AG10803 (cell line): ENCODE results near the gene BORCS6.

ENCODE experiments used
- DNase-seq: peaks from one replicate; pipeline ENCODE4 v3.0.0; 2010; ENCODE audit warnings: low read depth
- H3K4me3 ChIP-seq: 2 replicates; pipeline ENCODE4 v1.5.1; 2011; ENCODE audit warnings: mild to moderate bottlenecking, low read length, control low read depth
- TF ChIP-seq, protein P1 (sequence below): conservative IDR thresholded peaks from 2 replicates; pipeline ENCODE4 v1.5.1; 2011; ENCODE audit warnings: mild to moderate bottlenecking, low read length, control low read depth, inconsistent platforms

Gene BORCS6

DNA sequence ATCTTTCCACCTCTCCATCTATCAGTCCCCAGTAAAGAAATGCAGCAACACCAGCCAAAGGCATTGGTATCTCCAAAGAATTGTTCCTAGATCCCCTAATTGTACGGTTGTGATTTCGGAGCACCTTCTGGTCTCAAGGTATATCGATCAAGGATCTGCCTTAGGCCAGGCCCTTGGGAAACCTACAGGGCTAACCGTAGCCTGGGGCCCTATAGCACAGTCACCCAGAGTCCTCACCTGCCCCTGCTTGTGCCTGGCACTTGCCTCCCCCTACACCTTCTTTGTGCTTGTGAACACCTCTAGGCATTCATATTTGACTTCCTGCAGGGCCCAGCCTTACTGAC, 37.2 kb upstream of the BORCS6 start:
- peak overlapping the region; percentile 56 for H3K4me3 ChIP-seq

DNA sequence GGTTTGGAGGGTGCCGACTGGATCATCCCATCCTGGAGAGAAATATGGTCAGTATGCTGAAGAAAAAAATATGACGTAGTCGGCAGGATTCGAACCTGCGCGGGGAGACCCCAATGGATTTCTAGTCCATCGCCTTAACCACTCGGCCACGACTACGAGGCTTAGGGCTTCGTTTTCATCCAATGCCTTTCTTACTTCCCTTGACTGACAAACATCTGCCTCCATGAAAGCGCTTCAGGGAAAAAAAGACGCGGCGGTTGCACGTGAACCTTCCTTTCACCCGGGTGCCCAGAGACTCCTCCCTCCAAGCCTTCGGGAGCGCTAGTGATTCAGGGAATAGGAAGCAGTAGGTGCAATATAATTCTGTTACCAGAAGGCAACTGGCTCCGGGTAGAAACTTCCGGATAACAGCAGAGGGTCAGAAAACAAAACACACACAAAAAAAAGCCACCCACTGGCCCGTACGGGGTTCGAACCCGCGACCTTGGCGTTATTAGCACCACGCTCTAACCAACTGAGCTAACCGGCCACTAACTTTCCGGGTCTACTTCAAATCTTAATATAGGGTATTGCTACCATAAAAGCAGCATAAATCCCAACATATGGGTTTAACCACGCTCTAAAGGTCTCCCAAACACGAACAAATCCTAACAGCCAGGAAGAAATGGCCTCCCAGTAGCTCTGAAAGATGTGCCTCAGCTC, 36.7 kb upstream of the BORCS6 start:
- peak overlapping the region; percentile 56 for H3K4me3 ChIP-seq

More for the DNA sequence above, 37.2 kb upstream of the BORCS6 start:
- no peak for DNase-seq
- TF ChIP-seq, protein P1, sequence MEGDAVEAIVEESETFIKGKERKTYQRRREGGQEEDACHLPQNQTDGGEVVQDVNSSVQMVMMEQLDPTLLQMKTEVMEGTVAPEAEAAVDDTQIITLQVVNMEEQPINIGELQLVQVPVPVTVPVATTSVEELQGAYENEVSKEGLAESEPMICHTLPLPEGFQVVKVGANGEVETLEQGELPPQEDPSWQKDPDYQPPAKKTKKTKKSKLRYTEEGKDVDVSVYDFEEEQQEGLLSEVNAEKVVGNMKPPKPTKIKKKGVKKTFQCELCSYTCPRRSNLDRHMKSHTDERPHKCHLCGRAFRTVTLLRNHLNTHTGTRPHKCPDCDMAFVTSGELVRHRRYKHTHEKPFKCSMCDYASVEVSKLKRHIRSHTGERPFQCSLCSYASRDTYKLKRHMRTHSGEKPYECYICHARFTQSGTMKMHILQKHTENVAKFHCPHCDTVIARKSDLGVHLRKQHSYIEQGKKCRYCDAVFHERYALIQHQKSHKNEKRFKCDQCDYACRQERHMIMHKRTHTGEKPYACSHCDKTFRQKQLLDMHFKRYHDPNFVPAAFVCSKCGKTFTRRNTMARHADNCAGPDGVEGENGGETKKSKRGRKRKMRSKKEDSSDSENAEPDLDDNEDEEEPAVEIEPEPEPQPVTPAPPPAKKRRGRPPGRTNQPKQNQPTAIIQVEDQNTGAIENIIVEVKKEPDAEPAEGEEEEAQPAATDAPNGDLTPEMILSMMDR, result no peak

DNA sequence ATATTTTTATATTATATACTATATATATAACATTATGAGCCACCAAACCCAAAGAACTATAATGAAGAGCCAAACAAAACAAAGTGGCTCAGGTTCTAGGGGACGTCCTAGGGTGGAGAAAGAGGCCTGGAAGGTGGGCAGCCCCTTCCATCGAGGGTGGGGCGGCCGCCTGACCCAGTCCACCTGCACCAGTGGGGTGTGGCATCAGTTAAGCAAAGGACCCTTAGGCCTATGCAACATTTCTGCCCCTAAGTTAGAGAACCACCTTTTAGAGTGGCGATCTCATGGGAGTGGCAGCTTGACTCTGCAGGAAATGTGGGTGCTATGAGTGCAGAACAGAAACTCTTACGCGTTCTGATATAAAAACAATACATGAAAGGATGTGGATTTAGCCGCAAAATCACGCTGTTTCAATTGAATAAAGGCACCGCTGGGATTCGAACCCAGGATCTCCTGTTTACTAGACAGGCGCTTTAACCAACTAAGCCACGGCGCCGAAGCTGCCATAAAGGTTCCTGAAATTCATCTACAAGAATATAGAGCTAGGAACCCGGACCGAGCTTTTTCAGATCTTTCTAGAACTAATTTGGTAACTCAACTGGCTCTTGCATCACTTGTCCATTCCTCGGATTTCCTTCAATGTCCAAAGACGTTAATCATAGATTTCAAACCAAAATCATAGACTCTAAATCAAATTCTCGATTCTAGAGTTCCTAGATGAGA, 36.0 kb upstream of the BORCS6 start:
- TF ChIP-seq, protein P1, result no peak
- H3K4me3 ChIP-seq, result peak overlapping the region; percentile 56
- peak; percentile 82 for DNase-seq

More for the DNA sequence above, 36.7 kb upstream of the BORCS6 start:
- DNase-seq, result peak; percentile 91
- TF ChIP-seq, protein P1, result no peak

DNA sequence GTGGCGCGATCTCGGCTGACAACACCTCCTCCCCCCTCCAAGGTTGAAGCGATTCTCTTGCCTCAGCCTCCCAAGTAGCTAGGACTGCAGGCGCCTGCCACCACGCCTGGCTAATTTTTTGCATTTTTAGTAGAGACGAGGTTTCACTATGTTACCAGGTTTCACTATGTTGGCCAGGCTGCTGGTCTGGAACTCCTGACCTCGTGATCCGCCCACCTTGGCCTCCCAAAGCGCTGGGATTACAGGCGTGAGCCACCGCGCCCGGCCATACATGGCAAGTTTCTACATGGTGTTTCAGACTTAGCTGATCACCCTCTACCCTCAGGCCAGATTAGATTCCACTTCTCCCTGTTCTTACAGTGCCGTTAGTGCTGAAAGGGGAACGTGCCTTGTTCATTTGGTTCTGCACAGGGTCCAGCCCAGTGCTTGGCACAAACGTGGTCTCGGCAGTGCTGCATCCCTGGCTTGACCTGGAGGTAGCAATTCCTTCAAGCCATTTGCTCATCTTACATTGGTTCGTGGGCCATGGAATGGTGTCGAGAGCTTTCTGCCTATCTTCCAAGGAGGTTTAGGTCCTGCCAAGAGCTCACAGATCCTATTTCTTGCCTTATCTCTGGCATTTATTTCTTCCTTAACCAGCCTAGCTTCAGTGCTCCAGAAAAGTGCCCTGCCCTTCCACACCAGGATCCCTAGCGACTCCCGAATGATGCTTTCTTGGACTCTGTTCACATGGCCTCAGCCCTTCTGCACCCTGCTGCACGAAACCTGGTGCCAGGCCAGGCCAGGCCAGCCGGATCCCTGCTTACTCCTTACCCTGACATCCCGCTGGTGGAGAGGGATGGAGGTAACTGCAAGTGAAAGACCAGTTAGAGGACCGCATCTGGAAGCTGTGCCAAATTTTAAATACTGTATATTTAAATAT, 35.2 kb upstream of the BORCS6 start:
- TF ChIP-seq, protein P1, result no peak
- H3K4me3 ChIP-seq, result no peak overlapping the region
- no peak for DNase-seq

DNA sequence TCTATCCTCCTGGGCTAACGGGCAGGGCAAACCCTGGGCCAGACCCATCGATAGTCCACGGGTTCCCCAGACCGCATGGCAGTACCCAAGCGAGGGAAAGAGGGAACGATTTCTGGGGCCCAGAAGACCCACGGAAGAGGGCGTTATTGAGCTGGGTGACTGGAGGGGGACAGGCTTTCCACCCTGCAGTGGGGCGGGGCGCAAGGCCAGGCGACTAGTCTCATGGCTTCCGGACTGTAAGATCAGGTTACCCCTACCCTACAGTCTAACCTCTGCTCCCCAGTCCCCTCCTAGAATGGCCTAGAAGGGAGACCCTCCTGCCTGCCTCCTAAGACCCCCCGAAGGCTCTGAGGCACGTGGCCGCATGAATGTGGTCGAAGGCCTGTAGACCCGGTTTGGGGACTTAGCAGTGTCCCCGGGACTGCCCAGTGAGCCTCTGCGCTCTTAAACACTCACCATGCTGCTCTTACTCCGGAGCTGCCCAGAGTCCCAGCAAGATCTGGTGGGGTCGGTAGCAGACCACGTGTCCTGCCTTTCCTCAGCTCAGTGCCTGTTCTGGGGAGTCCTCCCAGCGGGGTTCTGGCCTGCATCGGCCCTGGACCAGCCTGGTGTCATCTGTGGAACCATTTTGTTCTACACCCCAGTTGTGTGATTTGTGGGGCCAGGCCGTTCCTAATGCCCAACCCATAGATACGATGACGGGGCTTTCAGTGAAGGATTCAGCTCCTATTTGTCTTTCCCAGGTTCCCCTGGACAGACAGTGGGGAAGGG, 33.6 kb upstream of the BORCS6 start:
- TF ChIP-seq, protein P1, result peak; percentile 36
- peak; percentile 49 for DNase-seq
- peak overlapping the region; percentile 89 for H3K4me3 ChIP-seq

DNA sequence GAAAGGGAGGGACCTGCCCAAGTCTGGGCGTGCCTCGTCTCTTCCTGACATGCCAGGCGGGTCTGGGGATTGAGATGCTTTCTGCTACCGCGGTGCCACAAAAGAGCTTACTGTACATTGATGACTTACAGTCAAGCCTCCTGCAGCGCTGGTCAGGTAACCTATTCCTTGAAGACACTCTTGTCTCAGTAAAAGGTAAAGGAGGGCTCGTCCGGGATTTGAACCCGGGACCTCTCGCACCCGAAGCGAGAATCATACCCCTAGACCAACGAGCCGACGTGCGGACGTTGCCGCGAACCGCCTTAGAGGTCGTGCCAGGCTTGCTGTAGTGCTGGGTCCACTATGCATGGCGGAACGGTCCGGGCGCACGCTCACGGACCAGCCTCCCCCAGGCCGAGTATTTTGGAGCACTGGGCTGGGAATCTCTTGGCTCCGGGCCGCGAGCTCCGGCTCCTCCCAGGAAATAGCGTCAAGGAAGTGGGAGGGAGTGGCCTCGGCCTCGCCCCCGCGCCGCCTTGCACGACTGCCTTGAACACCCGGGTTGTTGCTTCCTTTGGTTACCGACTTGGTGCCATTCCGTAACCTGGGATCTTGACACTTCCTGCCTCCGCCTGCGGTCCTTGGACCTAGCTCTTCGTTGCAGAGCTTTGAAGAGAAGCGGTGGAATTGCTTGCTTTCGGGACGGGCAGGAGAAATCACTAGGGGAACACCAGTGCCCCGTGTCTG, 32.8 kb upstream of the BORCS6 start:
- peak overlapping the region; percentile 89 for H3K4me3 ChIP-seq
- peak; percentile 96 for DNase-seq
- TF ChIP-seq, protein P1, result no peak
